DMS 273 (cell line): ENCODE results near the gene PCDHA1.
"Not testable (repeated sequence)": the region's sequence is repeated elsewhere in the genome, so short reads cannot be mapped to it uniquely, and the experiment has no call there.

ENCODE experiments used
- DNase-seq: peaks from one replicate; lab custom pipeline; 2025; ENCODE audit not compliant: unreplicated experiment; lab: John Stamatoyannopoulos, UW

Gene PCDHA1

GRCh38 chr5:140785905-140786686 is at the start of gene PCDHA1:
Gene PCDHA1 (plus strand): TSS chr5:140786140.
- peak; percentile 30 for DNase-seq

- DNase-seq, result no peak
Observed at GRCh38 chr5:140737486-140737885, 48.5 kb upstream of the PCDHA1 start.

GRCh38 chr5:140741967-140742366 is 44.0 kb upstream of the PCDHA1 start:
- no peak for DNase-seq

GRCh38 chr5:140753561-140753960 is 32.4 kb upstream of the PCDHA1 start:
- no peak for DNase-seq

- DNase-seq, result no peak
Observed at GRCh38 chr5:140764177-140764973, 21.6 kb upstream of the PCDHA1 start.

GRCh38 chr5:140767444-140767843 is 18.5 kb upstream of the PCDHA1 start:
- no peak for DNase-seq

- no peak for DNase-seq
Observed at GRCh38 chr5:140780512-140780911, 5.4 kb upstream of the PCDHA1 start.

- not testable (repeated sequence) for DNase-seq
Observed at GRCh38 chr5:140787422-140787821, 1.5 kb downstream of the PCDHA1 start.

GRCh38 chr5:140787849-140788504 is 2.0 kb downstream of the PCDHA1 start:
- not testable (repeated sequence) for DNase-seq

- no peak for DNase-seq
Observed at GRCh38 chr5:140791089-140791488, 5.1 kb downstream of the PCDHA1 start.

- peak; percentile 87 for DNase-seq
Observed at GRCh38 chr5:140794595-140795258, 8.8 kb downstream of the PCDHA1 start, which contains the start of gene PCDHA2. Gene PCDHA2 (plus strand): TSS chr5:140794852.

GRCh38 chr5:140795259-140795641 is 9.3 kb downstream of the PCDHA1 start:
- peak; percentile 84 for DNase-seq

GRCh38 chr5:140796072-140796717 is 10.3 kb downstream of the PCDHA1 start:
- DNase-seq, result not testable (repeated sequence)

GRCh38 chr5:140796718-140797095 is 10.8 kb downstream of the PCDHA1 start:
- no peak for DNase-seq

GRCh38 chr5:140800816-140801493 is 15.0 kb downstream of the PCDHA1 start, which contains the start of gene PCDHA3:
Gene PCDHA3 (plus strand): TSS chr5:140801057.
- peak; percentile 19 for DNase-seq

- no peak for DNase-seq
Observed at GRCh38 chr5:140801494-140801841, 15.5 kb downstream of the PCDHA1 start.

- DNase-seq, result not testable (repeated sequence)
Observed at GRCh38 chr5:140802381-140802780, 16.4 kb downstream of the PCDHA1 start.

GRCh38 chr5:140802781-140803271 is 16.9 kb downstream of the PCDHA1 start:
- no peak for DNase-seq

GRCh38 chr5:140806834-140807775 is 21.2 kb downstream of the PCDHA1 start, which contains the start of gene PCDHA4:
Gene PCDHA4 (plus strand): TSS chr5:140807068.
- peak; percentile 3 for DNase-seq
